ENCODE measurements around the gene ISYNA1. TPM values are rescaled to one million over a fixed set of nuclear protein-coding genes. Genes with fewer than 3 reads are reported as not detected.
A peak's percentile ranks its signal among the peaks of the same experiment; 100 is the strongest.

ISYNA1 gene
- total RNA-seq, 5 donors from 2014 or later (not counting 1 experiment from before 2014, with no cell fraction given): 38.3 to 59.8 (median 55.0) TPM

- CTCF ChIA-PET: no interaction called here
Measured at GRCh38 chr19:18465214-18465963, 27.5 kb upstream of the ISYNA1 start.

GRCh38 chr19:18464646-18465045 lies 26.7 kb upstream of the ISYNA1 start:
- CTCF ChIA-PET: no interaction called here
- WGBS (ENCODE audit: insufficient coverage): 71% methylated on average over 8 of the region's 8 CpGs
- H3K4me1 ChIP-seq (ENCODE audit: control insufficient read depth in 1 of 2, extremely low read depth in 1 of 2, insufficient read depth in 2 of 2, low read length in 2 of 2): peaks cover 0 to 19% of the 10 kb centered on the region in 2 experiments
- no peak overlapping the region for H3K4me3 Mint-ChIP-seq
- H3K27me3 Mint-ChIP-seq: no peaks in the 10 kb centered on the region
- H3K36me3 Mint-ChIP-seq: peaks cover 28% of the 10 kb centered on the region
- DNase-seq (no peak), ATAC-seq (replicated peaks in 1 of 4) (no peak)
- H3K27ac Mint-ChIP-seq: peak overlapping the region in 1 of 2 donors; percentile 28
- H3K9me3 Mint-ChIP-seq: no peaks in the 10 kb centered on the region
- no peaks in the 10 kb centered on the region for H3K27me3 ChIP-seq (replicated peaks in 1 of 2; ENCODE audit: control insufficient read depth in 2 of 2, extremely low read depth in 1 of 2, insufficient read depth in 2 of 2, low read length in 1 of 2)
- no peak overlapping the region for H3K27ac ChIP-seq (ENCODE audit: low read length)
- no peak overlapping the region for H3K4me3 ChIP-seq (ENCODE audit: control insufficient read depth in 1 of 2, extremely low read depth in 1 of 2, low read length in 1 of 2)
- POLR2A ChIA-PET: no interaction called here
- peaks cover 0 to 17% (median 2%) of the 10 kb centered on the region in 3 donors for H3K4me1 Mint-ChIP-seq
- peaks cover 9 to 49% of the 10 kb centered on the region in 2 donors for H3K36me3 ChIP-seq (ENCODE audit: control insufficient read depth in 2 of 2, extremely low read depth in 1 of 2, insufficient read depth in 1 of 2, low read length in 1 of 2)
- H3K9me3 ChIP-seq: no peaks in the 10 kb centered on the region

More at GRCh38 chr19:18465214-18465963, 27.5 kb upstream of the ISYNA1 start:
- Mint-ChIP-seq H3K27ac (peak overlapping the region in 1 of 2 donors; percentile 28), H3K4me3 (no peak overlapping the region), H3K27me3 (no peaks in the 10 kb centered on the region), H3K9me3 (no peaks in the 10 kb centered on the region), H3K4me1 (peaks cover 0 to 23% (median 8%) of the 10 kb centered on the region in 3 donors), H3K36me3 (peaks cover 26% of the 10 kb centered on the region)
- DNase-seq (no peak), ATAC-seq (replicated peaks in 1 of 4) (no peak)
- Histone ChIP-seq H3K9me3 (no peaks in the 10 kb centered on the region), H3K4me1 (ENCODE audit: control insufficient read depth in 1 of 2, extremely low read depth in 1 of 2, insufficient read depth in 2 of 2, low read length in 2 of 2) (peaks cover 0 to 27% of the 10 kb centered on the region in 2 experiments), H3K4me3 (ENCODE audit: control insufficient read depth in 1 of 2, extremely low read depth in 1 of 2, low read length in 1 of 2) (no peak overlapping the region), H3K27me3 (replicated peaks in 1 of 2; ENCODE audit: control insufficient read depth in 2 of 2, extremely low read depth in 1 of 2, insufficient read depth in 2 of 2, low read length in 1 of 2) (no peaks in the 10 kb centered on the region), H3K36me3 (ENCODE audit: control insufficient read depth in 2 of 2, extremely low read depth in 1 of 2, insufficient read depth in 1 of 2, low read length in 1 of 2) (peaks cover 9 to 45% of the 10 kb centered on the region in 2 donors), H3K27ac (ENCODE audit: low read length) (no peak overlapping the region)
- 98% methylated on average over 22 of the region's 30 CpGs for WGBS (ENCODE audit: insufficient coverage)
- POLR2A ChIA-PET: no interaction called here

- H3K27me3 ChIP-seq (replicated peaks in 1 of 2; ENCODE audit: control insufficient read depth in 2 of 2, extremely low read depth in 1 of 2, insufficient read depth in 2 of 2, low read length in 1 of 2): no peaks in the 10 kb centered on the region
- H3K27me3 Mint-ChIP-seq: no peaks in the 10 kb centered on the region
- H3K4me1 ChIP-seq (ENCODE audit: control insufficient read depth in 1 of 2, extremely low read depth in 1 of 2, insufficient read depth in 2 of 2, low read length in 2 of 2): no peaks in the 10 kb centered on the region
- peaks cover 9 to 73% of the 10 kb centered on the region in 2 donors for H3K36me3 ChIP-seq (ENCODE audit: control insufficient read depth in 2 of 2, extremely low read depth in 1 of 2, insufficient read depth in 1 of 2, low read length in 1 of 2)
- no peak overlapping the region for H3K27ac ChIP-seq (ENCODE audit: low read length)
- no peaks in the 10 kb centered on the region for H3K9me3 Mint-ChIP-seq
- no peaks in the 10 kb centered on the region for H3K9me3 ChIP-seq
- ChIA-PET CTCF (interaction anchor here in 1 of 2 donors (0.7 kb wide), 1 partner anchor 10 kb away, joined by 3 read pairs; no protein-coding TSS in a partner anchor), POLR2A (no interaction called here)
- H3K4me3 ChIP-seq (ENCODE audit: control insufficient read depth in 1 of 2, extremely low read depth in 1 of 2, low read length in 1 of 2): no peak overlapping the region
- no peak overlapping the region for H3K27ac Mint-ChIP-seq
- DNase-seq (no peak), ATAC-seq (replicated peaks in 1 of 4) (no peak)
- 97% methylated on average over 19 of the region's 22 CpGs for WGBS (ENCODE audit: insufficient coverage)
- peaks cover 28% of the 10 kb centered on the region for H3K36me3 Mint-ChIP-seq
- H3K4me3 Mint-ChIP-seq: no peak overlapping the region
- peaks cover 0 to 5% (median 0%) of the 10 kb centered on the region in 3 donors for H3K4me1 Mint-ChIP-seq
Measured at GRCh38 chr19:18461471-18461870, 23.5 kb upstream of the ISYNA1 start.

DNA sequence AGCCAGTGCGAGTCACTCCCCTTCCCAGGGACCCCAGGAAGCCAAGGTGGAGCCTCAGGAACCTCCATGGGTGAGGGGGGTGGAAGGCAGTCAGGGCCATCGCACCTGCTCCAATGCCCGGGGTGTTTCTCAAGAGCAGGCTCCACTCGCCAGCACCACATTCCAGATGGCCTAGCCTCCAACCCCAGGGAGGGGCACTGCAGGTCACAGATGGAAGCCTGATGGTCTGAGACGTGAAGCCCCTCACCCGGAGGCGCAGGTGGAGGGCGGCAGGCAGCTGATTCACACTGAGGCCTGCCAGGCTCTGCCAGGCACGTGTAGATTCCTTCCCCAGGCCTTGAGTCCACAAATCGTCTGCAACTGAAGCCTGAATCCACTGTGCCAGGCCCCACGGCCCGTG lies 23.0 kb upstream of the ISYNA1 start:
- H3K36me3 Mint-ChIP-seq: peaks cover 31% of the 10 kb centered on the region

GRCh38 chr19:18457483-18458331 lies 19.8 kb upstream of the ISYNA1 start:
- CTCF ChIA-PET: no interaction called here
- peaks cover 16% of the 10 kb centered on the region for H3K36me3 Mint-ChIP-seq

More for the DNA sequence above, 23.0 kb upstream of the ISYNA1 start:
- ChIA-PET POLR2A (no interaction called here), CTCF (interaction anchor here in 1 of 2 donors (1.2 kb wide), 1 partner anchor 10 kb away, joined by 4 read pairs; no protein-coding TSS in a partner anchor)
- no peak overlapping the region for H3K27ac ChIP-seq (ENCODE audit: low read length)
- H3K27ac Mint-ChIP-seq: no peak overlapping the region
- no peak for ATAC-seq (replicated peaks in 1 of 4)
- H3K4me1 Mint-ChIP-seq: peaks cover 0 to 5% (median 0%) of the 10 kb centered on the region in 3 donors
- no peaks in the 10 kb centered on the region for H3K27me3 ChIP-seq (replicated peaks in 1 of 2; ENCODE audit: control insufficient read depth in 2 of 2, extremely low read depth in 1 of 2, insufficient read depth in 2 of 2, low read length in 1 of 2)
- no peaks in the 10 kb centered on the region for H3K9me3 ChIP-seq
- no peaks in the 10 kb centered on the region for H3K4me1 ChIP-seq (ENCODE audit: control insufficient read depth in 1 of 2, extremely low read depth in 1 of 2, insufficient read depth in 2 of 2, low read length in 2 of 2)
- no peaks in the 10 kb centered on the region for H3K27me3 Mint-ChIP-seq
- no peak overlapping the region for H3K4me3 Mint-ChIP-seq
- H3K4me3 ChIP-seq (ENCODE audit: control insufficient read depth in 1 of 2, extremely low read depth in 1 of 2, low read length in 1 of 2): no peak overlapping the region
- DNase-seq: no peak
- WGBS (ENCODE audit: insufficient coverage): 92% methylated on average over 8 of the region's 12 CpGs
- H3K9me3 Mint-ChIP-seq: no peaks in the 10 kb centered on the region
- H3K36me3 ChIP-seq (ENCODE audit: control insufficient read depth in 2 of 2, extremely low read depth in 1 of 2, insufficient read depth in 1 of 2, low read length in 1 of 2): peaks cover 13 to 77% of the 10 kb centered on the region in 2 donors

GRCh38 chr19:18456974-18457373 lies 19.0 kb upstream of the ISYNA1 start:
- Histone ChIP-seq H3K9me3 (no peaks in the 10 kb centered on the region), H3K4me3 (ENCODE audit: control insufficient read depth in 1 of 2, extremely low read depth in 1 of 2, low read length in 1 of 2) (no peak overlapping the region), H3K36me3 (ENCODE audit: control insufficient read depth in 2 of 2, extremely low read depth in 1 of 2, insufficient read depth in 1 of 2, low read length in 1 of 2) (peaks cover 11 to 60% of the 10 kb centered on the region in 2 donors), H3K27ac (ENCODE audit: low read length) (no peak overlapping the region), H3K27me3 (replicated peaks in 1 of 2; ENCODE audit: control insufficient read depth in 2 of 2, extremely low read depth in 1 of 2, insufficient read depth in 2 of 2, low read length in 1 of 2) (no peaks in the 10 kb centered on the region), H3K4me1 (ENCODE audit: control insufficient read depth in 1 of 2, extremely low read depth in 1 of 2, insufficient read depth in 2 of 2, low read length in 2 of 2) (no peaks in the 10 kb centered on the region)
- no peak for DNase-seq
- Mint-ChIP-seq H3K4me3 (no peak overlapping the region), H3K27ac (no peak overlapping the region), H3K4me1 (peaks cover 0 to 2% (median 0%) of the 10 kb centered on the region in 3 donors), H3K36me3 (peaks cover 15% of the 10 kb centered on the region), H3K27me3 (no peaks in the 10 kb centered on the region), H3K9me3 (no peaks in the 10 kb centered on the region)
- ATAC-seq (replicated peaks in 1 of 4): no peak
- ChIA-PET POLR2A (interaction anchor here in 1 of 2 donors (0.6 kb wide), 1 partner anchor 366 kb away, joined by 4 read pairs; no protein-coding TSS in a partner anchor), CTCF (interaction anchor here in 1 of 2 donors (0.6 kb wide), 1 partner anchor 109 kb away, joined by 3 read pairs; no protein-coding TSS in a partner anchor)
- 85% methylated on average over 5 of the region's 9 CpGs for WGBS (ENCODE audit: insufficient coverage)

More at GRCh38 chr19:18457483-18458331, 19.8 kb upstream of the ISYNA1 start:
- Mint-ChIP-seq H3K27me3 (no peaks in the 10 kb centered on the region), H3K27ac (no peak overlapping the region), H3K4me3 (no peak overlapping the region), H3K4me1 (peaks cover 0 to 3% (median 0%) of the 10 kb centered on the region in 3 donors), H3K9me3 (no peaks in the 10 kb centered on the region)
- Histone ChIP-seq H3K9me3 (no peaks in the 10 kb centered on the region), H3K27me3 (replicated peaks in 1 of 2; ENCODE audit: control insufficient read depth in 2 of 2, extremely low read depth in 1 of 2, insufficient read depth in 2 of 2, low read length in 1 of 2) (no peaks in the 10 kb centered on the region), H3K4me1 (ENCODE audit: control insufficient read depth in 1 of 2, extremely low read depth in 1 of 2, insufficient read depth in 2 of 2, low read length in 2 of 2) (no peaks in the 10 kb centered on the region), H3K36me3 (ENCODE audit: control insufficient read depth in 2 of 2, extremely low read depth in 1 of 2, insufficient read depth in 1 of 2, low read length in 1 of 2) (peaks cover 11 to 58% of the 10 kb centered on the region in 2 donors), H3K27ac (ENCODE audit: low read length) (no peak overlapping the region), H3K4me3 (ENCODE audit: control insufficient read depth in 1 of 2, extremely low read depth in 1 of 2, low read length in 1 of 2) (no peak overlapping the region)
- no peak for DNase-seq
- 98% methylated on average over 21 of the region's 21 CpGs for WGBS (ENCODE audit: insufficient coverage)
- no peak for ATAC-seq (replicated peaks in 1 of 4)
- POLR2A ChIA-PET: interaction anchor here in 1 of 2 donors (0.6 kb wide), 1 partner anchor 365 kb away, joined by 4 read pairs; no protein-coding TSS in a partner anchor

All from T-cell (primary cell).